ENCODE measurements around the gene ZNF77. TPM values are rescaled to one million over a fixed set of nuclear protein-coding genes. Genes with fewer than 3 reads are reported as not detected.
A peak's percentile ranks its signal among the peaks of the same experiment; 100 is the strongest.
"Not testable (repeated sequence)": the region's sequence is repeated elsewhere in the genome, so short reads cannot be mapped to it uniquely, and the experiment has no call there.

Gene ZNF77
- 3.2 and 5.3 TPM in 2 replicates for total RNA-seq

DNA sequence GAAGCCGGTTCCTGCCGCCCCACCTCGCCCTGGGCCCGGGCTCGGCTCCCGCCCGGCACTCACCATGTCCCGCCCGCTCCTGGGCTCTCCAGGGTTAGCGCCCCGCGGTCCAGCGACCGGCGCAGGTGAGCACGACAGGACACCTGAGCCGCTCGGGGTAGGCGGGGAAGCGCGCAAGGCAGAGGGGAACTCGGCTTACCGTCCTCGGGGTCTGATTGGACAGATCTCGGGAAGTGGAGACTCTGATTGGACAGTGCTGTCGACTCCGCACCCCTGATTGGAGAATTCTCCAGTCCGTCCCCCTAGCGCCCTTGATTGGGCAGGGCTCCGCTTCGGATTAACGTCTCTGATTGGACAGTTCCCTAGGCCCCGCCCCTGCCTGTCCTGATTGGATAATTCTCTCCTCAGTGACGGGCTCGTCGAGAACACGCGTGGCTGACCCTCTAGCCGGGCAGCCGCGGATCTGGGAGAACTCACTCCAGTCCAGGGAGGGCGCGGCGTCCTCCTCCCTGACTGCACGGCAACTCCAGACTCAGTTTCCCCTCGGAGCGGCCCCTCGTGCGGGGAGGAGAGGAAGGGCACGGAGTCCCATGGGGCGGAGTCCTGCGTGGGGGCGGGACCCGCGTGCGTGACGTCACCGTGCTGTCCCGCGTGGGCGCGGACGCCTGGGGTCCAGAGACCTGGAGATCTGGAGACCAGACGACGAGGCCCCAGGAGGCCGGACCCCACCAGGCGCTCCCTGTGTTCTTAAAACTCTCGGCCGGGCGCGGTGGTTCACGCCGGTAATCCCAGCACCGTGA is at the start of gene ZNF77:
TSS of gene ZNF77 (minus strand) at position 197 of the 800 bp plus-strand sequence. CDS start at position 66, 131 bp downstream.
- H3K27ac Mint-ChIP-seq: peak within 1 kb of the TSS; percentile 97
- peaks cover 9% of the 10 kb centered on the region for H3K36me3 Mint-ChIP-seq (ENCODE audit: low read depth)
- H3K27me3 Mint-ChIP-seq (ENCODE audit: insufficient read depth): no peaks in the 10 kb centered on the region
- DNase-seq (ENCODE audit: low spot score): peak; percentile 97
- H3K4me3 Mint-ChIP-seq: peak within 1 kb of the TSS; percentile 93
- H3K4me1 Mint-ChIP-seq (ENCODE audit: low read depth): peaks cover 15% of the 10 kb centered on the region
- H3K9me3 Mint-ChIP-seq: peaks cover 3% of the 10 kb centered on the region
- intact Hi-C loops (cut with micrococcal nuclease): no loop called here

DNA sequence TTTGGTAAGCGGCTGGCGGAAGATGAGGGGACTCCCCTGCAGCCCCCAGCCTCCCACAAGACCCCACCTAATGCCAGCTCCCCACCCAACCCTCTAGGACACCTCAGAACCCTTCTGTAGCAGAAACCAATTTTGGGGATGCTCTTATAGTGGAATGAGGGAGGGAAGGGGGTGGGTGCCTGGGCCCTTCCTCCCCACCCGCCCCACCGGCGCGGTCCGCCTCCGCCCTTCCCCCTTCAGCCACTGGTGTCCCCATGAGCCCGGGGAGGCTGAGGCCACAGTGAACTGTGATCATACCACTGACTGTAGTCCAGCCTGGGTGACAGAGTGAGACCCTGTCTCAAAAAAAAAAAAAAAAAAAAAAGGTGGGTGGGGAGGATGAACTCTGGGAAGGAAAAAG is 48.8 kb upstream of the ZNF77 start:
- Mint-ChIP-seq H3K27me3 (ENCODE audit: insufficient read depth) (no peaks in the 10 kb centered on the region), H3K9me3 (no peaks in the 10 kb centered on the region), H3K36me3 (ENCODE audit: low read depth) (no peaks in the 10 kb centered on the region), H3K27ac (no peak overlapping the region), H3K4me3 (no peak overlapping the region), H3K4me1 (ENCODE audit: low read depth) (no peaks in the 10 kb centered on the region)
- DNase-seq (ENCODE audit: low spot score): no peak
- intact Hi-C loops (cut with micrococcal nuclease): no loop called here

DNA sequence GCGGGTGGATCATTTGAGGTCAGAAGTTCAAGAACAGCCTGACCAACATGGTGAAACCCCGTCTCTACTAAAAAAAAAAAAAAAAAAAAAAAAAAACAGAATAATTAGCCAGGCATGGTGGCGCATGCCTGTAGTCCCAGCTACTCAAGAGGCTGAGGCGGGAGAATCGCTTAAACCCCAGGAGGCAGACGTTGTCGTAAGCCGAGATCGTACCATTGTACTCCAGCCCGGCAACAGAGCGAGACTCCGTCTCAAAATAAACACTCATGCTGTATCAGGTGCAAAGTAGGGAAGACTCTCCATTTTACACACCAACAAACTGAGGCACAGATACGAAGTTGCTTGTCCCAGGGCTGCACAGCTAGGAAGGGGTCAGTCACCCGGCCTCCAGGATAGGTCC is 48.2 kb upstream of the ZNF77 start:
- intact Hi-C loops (cut with micrococcal nuclease): no loop called here
- Mint-ChIP-seq H3K27ac (no peak overlapping the region), H3K9me3 (no peaks in the 10 kb centered on the region), H3K4me3 (no peak overlapping the region), H3K36me3 (ENCODE audit: low read depth) (no peaks in the 10 kb centered on the region), H3K27me3 (ENCODE audit: insufficient read depth) (no peaks in the 10 kb centered on the region), H3K4me1 (ENCODE audit: low read depth) (no peaks in the 10 kb centered on the region)
- no peak for DNase-seq (ENCODE audit: low spot score)

DNA sequence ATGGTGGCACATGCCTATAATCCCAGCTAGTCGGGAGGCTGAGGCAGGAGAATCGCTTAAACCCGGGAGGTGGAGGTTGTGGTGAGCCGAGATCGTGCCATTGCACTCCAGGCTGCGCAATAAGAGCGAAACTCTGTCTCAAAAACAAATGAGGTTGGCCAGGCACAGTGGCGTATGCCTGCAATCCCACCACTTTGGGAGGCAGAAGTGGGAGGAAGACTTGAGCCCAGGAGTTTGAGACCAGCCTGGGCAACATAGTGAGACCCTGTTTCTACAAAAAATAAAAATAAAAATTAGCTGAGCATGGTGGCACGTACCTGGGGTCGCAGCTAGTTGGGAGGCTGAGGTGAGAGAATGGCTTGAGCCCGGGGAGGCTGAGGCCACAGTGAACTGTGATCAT is 47.6 kb upstream of the ZNF77 start:
- H3K36me3 Mint-ChIP-seq (ENCODE audit: low read depth); H3K27me3 Mint-ChIP-seq (ENCODE audit: insufficient read depth); H3K9me3 Mint-ChIP-seq; H3K4me1 Mint-ChIP-seq (ENCODE audit: low read depth); DNase-seq (ENCODE audit: low spot score); intact Hi-C loops (cut with micrococcal nuclease); H3K4me3 Mint-ChIP-seq; H3K27ac Mint-ChIP-seq: not testable (repeated sequence)

DNA sequence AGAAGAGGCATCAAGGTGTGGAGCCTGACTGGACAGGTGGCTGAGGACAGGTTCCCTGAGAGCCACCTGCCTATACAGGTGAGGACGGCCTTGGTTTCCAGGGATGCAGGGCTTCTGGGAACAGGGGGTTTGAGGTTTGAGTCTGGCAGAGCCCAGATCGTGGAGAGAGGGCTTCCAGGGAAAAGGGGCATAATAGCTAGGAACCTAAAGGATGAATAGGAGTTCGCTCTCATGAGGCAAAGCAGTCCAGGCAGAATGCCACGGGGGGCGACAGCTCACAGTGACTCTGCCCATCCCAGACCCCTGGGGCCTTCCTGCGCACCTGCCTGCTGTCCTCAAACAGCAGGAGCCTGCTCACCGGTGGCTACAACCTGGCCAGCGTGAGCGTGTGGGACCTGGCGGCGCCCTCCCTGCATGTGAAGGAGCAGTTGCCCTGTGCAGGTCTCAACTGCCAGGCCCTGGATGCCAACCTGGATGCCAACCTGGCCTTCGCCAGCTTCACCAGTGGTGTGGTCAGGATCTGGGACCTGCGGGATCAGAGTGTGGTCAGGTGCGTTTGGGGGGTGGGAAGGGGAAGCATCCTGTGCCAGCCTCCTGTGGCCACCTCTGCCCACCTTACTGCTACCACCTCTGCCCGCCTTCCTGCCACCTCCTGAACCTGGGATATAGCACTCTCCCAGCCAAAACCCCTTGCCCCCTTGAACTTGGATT is 44.6 kb upstream of the ZNF77 start:
- Mint-ChIP-seq H3K27me3 (ENCODE audit: insufficient read depth) (peaks cover 9% of the 10 kb centered on the region), H3K36me3 (ENCODE audit: low read depth) (no peaks in the 10 kb centered on the region), H3K27ac (no peak overlapping the region), H3K9me3 (no peaks in the 10 kb centered on the region), H3K4me3 (no peak overlapping the region), H3K4me1 (ENCODE audit: low read depth) (no peaks in the 10 kb centered on the region)
- intact Hi-C loops (cut with micrococcal nuclease): no loop called here
- no peak for DNase-seq (ENCODE audit: low spot score)

DNA sequence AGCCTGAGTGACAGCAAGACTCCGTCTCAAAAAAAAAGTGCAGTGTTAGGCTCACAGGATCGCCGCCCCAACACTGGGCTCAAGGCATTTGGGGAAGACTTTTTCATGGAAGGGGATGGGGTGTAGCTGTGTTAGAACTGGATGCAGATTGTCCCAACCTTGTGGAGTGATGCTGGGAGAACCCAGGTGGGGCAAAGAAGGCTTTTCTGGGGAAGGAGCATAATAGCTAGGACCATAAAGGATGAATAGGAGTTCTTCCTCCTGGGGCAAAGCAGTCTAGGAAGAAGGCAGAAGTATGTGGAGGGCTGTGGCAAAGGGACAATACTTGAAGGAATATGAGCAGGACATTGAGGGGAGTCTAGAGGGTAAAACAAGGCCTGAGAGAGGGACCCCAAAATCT is 43.8 kb upstream of the ZNF77 start:
- intact Hi-C loops (cut with micrococcal nuclease): no loop called here
- no peak for DNase-seq (ENCODE audit: low spot score)
- H3K4me1 Mint-ChIP-seq (ENCODE audit: low read depth): no peaks in the 10 kb centered on the region
- peaks cover 11% of the 10 kb centered on the region for H3K27me3 Mint-ChIP-seq (ENCODE audit: insufficient read depth)
- H3K4me3 Mint-ChIP-seq: no peak overlapping the region
- no peak overlapping the region for H3K27ac Mint-ChIP-seq
- H3K9me3 Mint-ChIP-seq: no peaks in the 10 kb centered on the region
- H3K36me3 Mint-ChIP-seq (ENCODE audit: low read depth): no peaks in the 10 kb centered on the region

DNA sequence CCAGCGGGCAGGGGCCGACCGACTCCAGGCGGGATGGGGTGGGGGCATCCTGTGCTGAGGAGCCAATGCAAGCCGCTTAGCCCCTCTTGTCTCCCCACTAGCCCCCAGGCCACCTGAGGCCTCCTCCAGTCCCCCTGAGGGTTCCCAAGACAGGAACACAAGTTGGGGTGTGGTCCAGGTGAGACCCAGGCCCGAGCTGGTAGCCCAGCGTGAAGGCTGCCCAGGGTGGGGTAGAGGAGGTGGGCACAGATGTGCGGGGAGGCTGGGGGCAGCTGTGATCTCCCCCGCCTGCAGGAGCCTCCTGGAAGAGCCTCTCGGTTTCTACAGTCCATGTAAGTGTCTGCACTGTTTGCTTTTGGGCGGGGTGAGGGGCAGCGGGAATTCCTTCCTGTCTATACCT is 43.0 kb upstream of the ZNF77 start:
- Mint-ChIP-seq H3K36me3 (ENCODE audit: low read depth) (no peaks in the 10 kb centered on the region), H3K27me3 (ENCODE audit: insufficient read depth) (peaks cover 15% of the 10 kb centered on the region), H3K27ac (no peak overlapping the region)

DNA sequence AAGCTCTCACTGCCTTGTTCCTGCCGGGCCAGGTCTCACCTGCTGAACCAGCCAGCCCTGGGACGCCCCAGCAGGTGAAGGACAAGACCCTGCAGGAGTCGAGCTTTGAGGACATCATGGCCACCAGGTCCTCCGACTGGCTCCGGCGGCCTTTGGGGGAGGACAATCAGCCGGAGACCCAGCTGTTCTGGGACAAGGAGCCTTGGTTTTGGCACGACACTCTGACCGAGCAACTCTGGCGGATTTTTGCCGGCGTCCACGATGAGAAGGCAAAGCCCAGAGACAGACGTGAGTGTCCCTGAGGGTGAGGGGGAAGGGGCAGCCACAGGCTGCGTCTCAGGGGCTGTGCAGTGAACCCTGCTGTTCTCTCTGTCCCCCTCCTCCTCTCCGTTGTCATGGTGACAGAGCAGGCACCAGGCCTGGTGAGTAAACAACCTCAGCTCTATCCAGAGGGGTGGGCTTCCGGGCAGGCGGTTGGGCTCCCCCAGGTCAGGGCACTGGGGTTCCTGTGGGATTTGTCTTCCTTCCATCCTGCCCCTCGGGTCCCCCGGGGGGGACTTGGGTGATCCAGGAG is 42.3 kb upstream of the ZNF77 start:
- Mint-ChIP-seq H3K9me3 (no peaks in the 10 kb centered on the region), H3K4me1 (ENCODE audit: low read depth) (no peaks in the 10 kb centered on the region), H3K27ac (no peak overlapping the region), H3K4me3 (no peak overlapping the region), H3K27me3 (ENCODE audit: insufficient read depth) (peaks cover 22% of the 10 kb centered on the region), H3K36me3 (ENCODE audit: low read depth) (no peaks in the 10 kb centered on the region)
- no peak for DNase-seq (ENCODE audit: low spot score)
- intact Hi-C loops (cut with micrococcal nuclease): no loop called here

More for the DNA sequence above, 43.0 kb upstream of the ZNF77 start:
- intact Hi-C loops (cut with micrococcal nuclease): no loop called here
- no peak overlapping the region for H3K4me3 Mint-ChIP-seq
- DNase-seq (ENCODE audit: low spot score): no peak
- H3K4me1 Mint-ChIP-seq (ENCODE audit: low read depth): no peaks in the 10 kb centered on the region
- no peaks in the 10 kb centered on the region for H3K9me3 Mint-ChIP-seq

DNA sequence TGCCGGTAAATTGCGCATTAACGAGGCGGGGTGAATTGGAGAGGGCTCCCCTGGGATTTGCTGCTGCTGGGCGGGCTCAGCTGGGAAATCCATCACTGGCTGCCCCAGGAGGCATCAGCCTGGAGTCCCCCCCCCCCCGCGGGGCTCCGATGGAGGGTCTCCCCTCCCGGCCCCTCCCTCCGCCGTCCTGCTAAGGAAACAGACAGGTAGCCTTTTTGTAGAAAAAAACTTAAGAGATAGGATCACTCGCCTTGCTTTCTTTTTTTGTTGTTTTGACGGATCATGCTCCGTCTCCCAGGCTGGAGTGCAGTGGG is 39.4 kb upstream of the ZNF77 start:
- no peak overlapping the region for H3K27ac Mint-ChIP-seq
- intact Hi-C loops (cut with micrococcal nuclease): no loop called here
- H3K4me1 Mint-ChIP-seq (ENCODE audit: low read depth): no peaks in the 10 kb centered on the region
- no peak for DNase-seq (ENCODE audit: low spot score)
- peaks cover 26% of the 10 kb centered on the region for H3K27me3 Mint-ChIP-seq (ENCODE audit: insufficient read depth)
- no peaks in the 10 kb centered on the region for H3K36me3 Mint-ChIP-seq (ENCODE audit: low read depth)
- H3K9me3 Mint-ChIP-seq: no peaks in the 10 kb centered on the region
- H3K4me3 Mint-ChIP-seq: no peak overlapping the region

DNA sequence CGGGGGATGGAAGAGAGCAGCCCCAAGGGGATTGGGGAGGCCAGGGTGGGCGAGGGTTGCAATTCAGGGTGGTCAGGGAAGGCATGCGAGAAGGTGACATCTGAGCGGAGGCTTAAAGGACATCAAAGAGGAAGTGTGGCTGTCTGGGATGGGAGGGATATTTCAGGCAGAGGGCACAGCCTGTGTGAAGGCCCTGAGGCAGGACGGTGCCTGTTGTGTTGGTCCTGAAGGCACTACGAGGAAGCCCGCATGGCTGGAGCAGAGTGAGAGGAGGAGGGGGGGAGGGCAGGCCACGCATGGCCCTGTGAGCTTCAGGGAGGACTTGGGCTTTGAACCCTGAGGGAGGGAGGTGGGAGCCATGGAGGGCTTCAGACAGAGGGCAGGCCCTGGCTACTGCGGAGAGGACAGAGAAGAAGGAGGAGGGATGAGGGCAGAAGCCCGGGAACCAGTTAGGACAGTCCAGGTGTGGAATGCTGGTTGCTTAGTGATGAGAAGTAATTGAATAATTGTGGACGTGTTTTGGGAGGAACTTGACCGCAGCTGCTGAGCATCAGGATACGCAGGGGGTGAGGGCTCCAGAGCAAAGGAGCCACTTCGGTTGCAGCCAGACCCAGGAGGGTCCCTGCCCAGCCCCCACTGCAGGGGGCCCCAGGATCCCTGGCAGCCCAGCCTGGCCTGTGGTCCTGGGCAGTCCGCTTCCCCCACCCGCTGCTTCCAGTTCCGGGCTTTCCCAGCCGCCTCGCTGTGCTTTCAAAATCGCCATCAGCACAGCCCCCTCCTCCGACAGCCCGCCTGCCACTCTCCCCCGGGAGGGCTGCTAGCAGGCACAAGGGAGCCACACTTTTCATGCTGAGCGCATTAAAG is 38.8 kb upstream of the ZNF77 start:
- H3K4me3 Mint-ChIP-seq: no peak overlapping the region
- no peaks in the 10 kb centered on the region for H3K4me1 Mint-ChIP-seq (ENCODE audit: low read depth)
- intact Hi-C loops (cut with micrococcal nuclease): no loop called here
- no peaks in the 10 kb centered on the region for H3K36me3 Mint-ChIP-seq (ENCODE audit: low read depth)
- no peak overlapping the region for H3K27ac Mint-ChIP-seq
- H3K27me3 Mint-ChIP-seq (ENCODE audit: insufficient read depth): peaks cover 26% of the 10 kb centered on the region
- DNase-seq (ENCODE audit: low spot score): no peak
- H3K9me3 Mint-ChIP-seq: no peaks in the 10 kb centered on the region

DNA sequence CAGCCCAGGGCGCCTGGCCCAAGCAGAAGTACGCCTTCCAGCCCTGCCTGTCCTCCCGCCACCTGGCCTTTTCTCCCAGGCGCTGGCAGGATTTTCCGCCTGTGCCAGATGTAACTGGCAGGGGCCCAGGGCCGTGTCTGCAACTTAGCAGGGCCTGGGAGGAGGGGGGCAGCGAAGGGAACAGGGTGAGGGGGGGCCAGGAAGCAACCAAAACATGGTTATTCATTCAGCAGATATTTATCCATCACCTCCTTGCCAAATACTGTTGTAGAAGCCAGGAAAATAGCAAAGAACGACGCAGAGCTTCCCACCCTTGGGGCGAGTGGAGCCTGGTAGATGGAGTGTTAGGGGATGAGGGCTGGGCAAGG is 38.2 kb upstream of the ZNF77 start:
- H3K4me1 Mint-ChIP-seq (ENCODE audit: low read depth): no peaks in the 10 kb centered on the region
- intact Hi-C loops (cut with micrococcal nuclease): no loop called here
- H3K36me3 Mint-ChIP-seq (ENCODE audit: low read depth): no peaks in the 10 kb centered on the region

DNA sequence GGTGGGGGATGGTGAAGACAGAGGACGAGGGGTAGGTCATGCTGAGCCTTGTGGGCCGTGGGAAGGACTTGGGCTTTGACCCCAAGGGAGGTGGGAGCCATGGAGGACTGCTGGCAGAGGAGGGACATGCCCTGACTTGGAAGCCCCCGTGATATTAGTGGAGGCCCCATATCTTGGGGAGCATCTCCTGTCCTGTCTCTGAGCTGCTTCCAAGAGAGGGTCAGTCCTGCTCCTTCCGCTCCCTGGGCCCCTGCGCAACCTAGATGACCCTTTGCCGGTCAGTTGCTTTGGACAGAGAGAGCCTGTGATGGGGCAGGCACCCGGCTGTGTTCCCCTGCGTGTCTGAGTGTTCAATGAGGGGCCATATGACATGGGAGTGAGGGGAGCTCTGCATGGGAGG is 37.8 kb upstream of the ZNF77 start:
- Mint-ChIP-seq H3K4me1 (ENCODE audit: low read depth) (no peaks in the 10 kb centered on the region), H3K27ac (no peak overlapping the region), H3K4me3 (no peak overlapping the region), H3K27me3 (ENCODE audit: insufficient read depth) (peaks cover 26% of the 10 kb centered on the region), H3K9me3 (no peaks in the 10 kb centered on the region), H3K36me3 (ENCODE audit: low read depth) (no peaks in the 10 kb centered on the region)
- intact Hi-C loops (cut with micrococcal nuclease): no loop called here
- no peak for DNase-seq (ENCODE audit: low spot score)

More for the DNA sequence above, 38.2 kb upstream of the ZNF77 start:
- Mint-ChIP-seq H3K4me3 (no peak overlapping the region), H3K27me3 (ENCODE audit: insufficient read depth) (peaks cover 26% of the 10 kb centered on the region), H3K9me3 (no peaks in the 10 kb centered on the region), H3K27ac (no peak overlapping the region)
- no peak for DNase-seq (ENCODE audit: low spot score)

DNA sequence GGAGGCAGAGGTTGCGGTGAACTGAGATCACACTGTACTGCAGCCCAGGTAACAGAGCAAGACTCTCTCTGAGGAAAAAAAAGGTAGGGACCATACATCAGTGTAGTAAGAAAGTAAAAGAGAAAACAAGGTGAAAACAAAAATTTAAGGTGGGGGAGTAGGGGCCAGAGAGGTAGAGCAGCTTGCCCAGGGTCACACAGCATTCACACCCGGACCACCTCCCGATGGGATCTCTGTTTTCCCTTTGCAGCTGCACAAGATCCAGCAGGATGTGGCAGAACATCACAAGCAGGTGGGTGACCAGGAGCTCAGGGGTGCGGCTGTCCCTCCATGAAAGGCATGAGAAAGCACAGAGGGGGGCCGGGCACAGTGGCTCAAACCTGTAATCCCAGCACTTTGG is 37.1 kb upstream of the ZNF77 start:
- peaks cover 28% of the 10 kb centered on the region for H3K27me3 Mint-ChIP-seq (ENCODE audit: insufficient read depth)
- intact Hi-C loops (cut with micrococcal nuclease): no loop called here
- H3K9me3 Mint-ChIP-seq: no peaks in the 10 kb centered on the region
- H3K4me3 Mint-ChIP-seq: no peak overlapping the region
- H3K36me3 Mint-ChIP-seq (ENCODE audit: low read depth): no peaks in the 10 kb centered on the region
- H3K27ac Mint-ChIP-seq: no peak overlapping the region
- peaks cover 4% of the 10 kb centered on the region for H3K4me1 Mint-ChIP-seq (ENCODE audit: low read depth)
- no peak for DNase-seq (ENCODE audit: low spot score)

Data from activated T-helper 1 cell treated with anti-CD3 and anti-CD28 coated beads, Interleukin-12 subunit alpha, Interleukin-12 subunit beta, Interleukin-2, Interleukin-4 antibody, amounts not matched to agents 30 ng/mL and 10 ng/mL and 1 ng/mL, durations not matched to agents 14 hours and 24 hours and 36 hours (primary cell).